GM12891 (cell line): ENCODE measurements around the gene SLC34A1.

Experiments used
- DNase-seq: peaks from one replicate; pipeline ENCODE4 v3.0.0; 2011; ENCODE audit warnings: low spot score; ENCODE audit not compliant: insufficient read length
- FAIRE-seq: peaks from 2 replicates; lab custom pipeline; 2011; peaks lifted over from hg19 to GRCh38; lab: Jason Lieb, UNC
- PAX5 ChIP-seq: IDR thresholded peaks from 2 replicates; pipeline ENCODE4 v1.6.1; 2011; ENCODE audit warnings: low read length, moderate library complexity, mild to moderate bottlenecking; ENCODE audit not compliant: insufficient read depth, severe bottlenecking
- POLR2A ChIP-seq: IDR thresholded peaks from 2 replicates; pipeline ENCODE4 v1.6.1; 2011; ENCODE audit warnings: low read depth, low read length, control low read depth
- POLR2AphosphoS5 ChIP-seq: IDR thresholded peaks from 2 replicates; pipeline ENCODE4 v1.6.1; 2011; ENCODE audit warnings: low read depth, low read length, control low read depth
- POU2F2 ChIP-seq: IDR thresholded peaks from 2 replicates; pipeline ENCODE4 v1.6.1; 2011; ENCODE audit warnings: low read depth, mild to moderate bottlenecking, control low read depth, low read length, moderate library complexity
- SPI1 ChIP-seq: IDR thresholded peaks from 2 replicates; pipeline ENCODE4 v1.6.1; 2011; ENCODE audit warnings: low read depth, low read length, control low read depth
- TAF1 ChIP-seq: IDR thresholded peaks from 2 replicates; pipeline ENCODE4 v1.6.1; 2011; ENCODE audit warnings: low read depth, low read length, control low read depth

Gene SLC34A1

DNA sequence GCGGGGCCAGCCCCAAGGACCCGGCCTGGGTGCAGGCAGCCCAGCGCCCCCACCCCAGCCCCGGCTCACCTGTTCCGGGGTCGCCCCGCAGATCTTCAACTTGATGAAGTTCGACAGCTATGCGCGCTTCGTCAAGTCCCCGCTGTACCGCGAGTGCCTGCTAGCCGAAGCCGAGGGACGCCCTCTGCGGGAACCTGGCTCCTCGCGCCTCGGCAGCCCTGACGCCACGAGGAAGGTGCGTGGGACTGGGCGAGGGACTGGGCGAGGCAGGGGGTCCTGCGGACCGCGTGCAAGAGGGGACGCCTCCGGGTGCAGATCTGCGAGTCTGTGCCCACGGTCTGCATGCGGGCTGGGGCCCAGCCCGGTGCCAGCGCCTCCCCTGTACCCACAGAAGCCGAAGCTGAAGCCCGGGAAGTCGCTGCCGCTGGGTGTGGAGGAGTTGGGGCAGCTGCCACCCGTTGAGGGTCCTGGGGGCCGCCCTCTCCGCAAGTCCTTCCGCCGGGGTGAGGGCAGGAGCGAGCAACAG is 16.8 kb upstream of the SLC34A1 start:
- FAIRE-seq (no peak), DNase-seq (no peak)

DNA sequence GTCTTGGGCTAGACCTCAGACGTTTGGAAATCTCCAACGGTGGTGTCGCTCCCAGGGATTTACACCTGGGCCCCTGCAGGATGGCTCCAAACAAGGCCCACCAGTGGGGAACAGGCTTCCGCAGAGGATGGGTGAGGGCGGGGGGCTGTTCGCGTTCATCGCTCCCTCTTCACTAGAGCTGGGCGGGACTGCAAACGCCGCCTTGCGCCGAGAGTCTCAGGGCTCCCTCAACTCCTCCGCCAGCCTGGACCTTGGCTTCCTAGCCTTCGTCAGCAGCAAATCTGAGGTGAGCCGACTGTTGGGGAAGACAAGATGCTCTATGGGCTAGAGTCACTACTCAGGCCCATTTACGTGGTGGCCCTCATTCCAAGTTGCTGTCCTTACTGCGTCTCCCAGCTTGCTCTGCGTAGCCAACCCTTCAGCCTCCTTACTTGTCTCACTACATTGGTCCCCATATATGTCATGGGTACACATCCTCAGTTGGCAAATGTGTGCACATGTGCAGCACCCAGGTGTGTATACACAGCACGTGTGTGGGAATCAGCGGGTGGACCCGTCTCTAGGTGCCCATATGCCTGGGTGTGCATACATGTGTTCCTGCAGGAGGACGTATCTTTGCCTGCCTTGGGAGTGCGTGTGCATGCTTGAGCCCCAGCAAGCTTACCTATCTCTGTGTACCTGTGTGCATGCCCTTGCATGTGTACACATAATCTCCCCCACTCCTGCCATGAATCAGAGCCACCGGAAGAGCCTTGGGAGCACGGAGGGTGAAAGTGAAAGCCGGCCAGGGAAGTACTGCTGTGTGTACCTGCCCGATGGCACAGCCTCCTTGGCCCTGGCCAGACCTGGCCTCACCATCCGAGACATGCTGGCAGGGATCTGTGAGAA is 16.0 kb upstream of the SLC34A1 start:
- FAIRE-seq (no peak), DNase-seq (no peak)
- TF ChIP-seq SPI1 (no peak), PAX5 (no peak), POU2F2 (no peak), TAF1 (no peak), POLR2AphosphoS5 (no peak), POLR2A (no peak)

More for the DNA sequence above, 16.8 kb upstream of the SLC34A1 start:
- TF ChIP-seq PAX5 (no peak), POLR2AphosphoS5 (no peak), TAF1 (no peak), SPI1 (no peak), POLR2A (no peak), POU2F2 (no peak)

DNA sequence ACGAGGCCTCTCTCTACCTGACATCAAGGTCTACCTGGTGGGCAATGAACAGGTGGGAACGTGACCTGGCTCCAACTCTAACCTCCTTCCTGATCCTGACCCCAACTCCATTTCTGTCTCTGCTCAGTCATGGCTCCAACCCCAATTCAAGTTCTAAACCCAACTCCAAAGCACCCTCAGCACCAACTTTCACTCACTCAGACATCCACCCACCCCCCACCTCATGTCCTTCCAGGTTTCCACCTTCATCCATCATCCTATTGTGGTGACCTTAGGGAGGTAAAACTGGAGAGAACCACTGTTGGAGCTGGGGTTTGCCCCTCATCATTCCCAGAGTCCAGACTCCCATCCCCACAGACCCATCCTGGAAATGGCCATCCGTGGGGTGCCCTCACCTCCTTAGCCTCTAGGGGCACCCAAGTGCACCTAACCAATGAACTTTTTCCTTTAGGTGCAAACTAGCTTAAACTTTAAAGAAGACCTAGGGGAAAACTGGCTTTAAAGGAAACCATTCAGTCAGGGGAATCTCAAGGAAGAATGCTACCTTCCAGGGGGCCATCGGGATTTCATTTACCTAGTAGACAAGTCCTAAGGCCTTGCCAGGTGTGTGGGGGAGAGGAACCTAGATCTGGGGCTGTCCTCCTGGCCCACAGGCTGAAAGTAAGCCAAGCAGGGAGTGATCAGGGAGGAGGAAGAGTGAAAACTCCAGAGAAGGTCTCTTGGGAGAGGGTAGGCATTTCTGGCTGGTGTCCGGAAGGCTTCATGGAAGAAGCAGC is 15.2 kb upstream of the SLC34A1 start:
- TF ChIP-seq POU2F2 (no peak), POLR2AphosphoS5 (no peak)
- peak; percentile 64 for DNase-seq
- FAIRE-seq, result peak; percentile 78

DNA sequence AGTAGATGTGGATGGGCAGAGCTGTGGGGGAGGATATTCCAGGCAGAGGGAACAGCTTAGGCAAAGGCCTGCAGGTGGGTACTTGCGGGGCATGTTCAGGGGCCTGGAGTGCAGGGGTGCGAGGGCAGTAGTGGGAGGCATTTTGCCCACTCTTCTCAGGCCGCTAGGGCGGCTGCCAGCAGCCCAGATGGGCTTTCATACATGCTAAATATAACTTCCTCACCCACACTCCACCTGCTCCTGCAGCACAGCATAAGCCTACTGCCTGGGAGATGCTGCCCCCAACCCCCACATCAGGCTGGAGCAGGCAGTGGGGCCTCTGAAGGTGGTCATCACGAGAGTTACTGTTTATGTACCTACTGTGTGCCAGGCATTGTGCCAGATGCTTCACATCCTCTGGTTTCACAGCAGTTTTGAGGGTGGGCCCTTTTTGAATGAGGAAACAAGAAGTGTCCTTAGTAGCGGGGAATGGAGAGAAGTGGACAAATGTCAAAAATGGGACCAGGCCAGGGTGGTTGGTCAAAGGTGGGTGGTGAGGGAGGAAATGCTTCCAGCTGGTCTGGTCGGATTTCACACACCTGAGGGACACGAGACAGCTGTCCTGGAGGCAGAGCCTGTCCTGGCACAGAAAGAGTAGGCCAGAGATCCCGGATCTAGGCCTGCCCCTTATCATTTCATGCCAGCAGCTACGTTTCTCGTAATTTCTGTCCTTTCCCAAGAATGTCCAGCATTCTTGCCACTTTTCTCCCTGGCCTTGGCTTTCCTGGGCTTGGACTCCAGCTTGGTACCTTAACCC is 14.4 kb upstream of the SLC34A1 start:
- TF ChIP-seq POLR2A (no peak), SPI1 (no peak), TAF1 (no peak)
- DNase-seq (no peak), FAIRE-seq (peak; percentile 82)

DNA sequence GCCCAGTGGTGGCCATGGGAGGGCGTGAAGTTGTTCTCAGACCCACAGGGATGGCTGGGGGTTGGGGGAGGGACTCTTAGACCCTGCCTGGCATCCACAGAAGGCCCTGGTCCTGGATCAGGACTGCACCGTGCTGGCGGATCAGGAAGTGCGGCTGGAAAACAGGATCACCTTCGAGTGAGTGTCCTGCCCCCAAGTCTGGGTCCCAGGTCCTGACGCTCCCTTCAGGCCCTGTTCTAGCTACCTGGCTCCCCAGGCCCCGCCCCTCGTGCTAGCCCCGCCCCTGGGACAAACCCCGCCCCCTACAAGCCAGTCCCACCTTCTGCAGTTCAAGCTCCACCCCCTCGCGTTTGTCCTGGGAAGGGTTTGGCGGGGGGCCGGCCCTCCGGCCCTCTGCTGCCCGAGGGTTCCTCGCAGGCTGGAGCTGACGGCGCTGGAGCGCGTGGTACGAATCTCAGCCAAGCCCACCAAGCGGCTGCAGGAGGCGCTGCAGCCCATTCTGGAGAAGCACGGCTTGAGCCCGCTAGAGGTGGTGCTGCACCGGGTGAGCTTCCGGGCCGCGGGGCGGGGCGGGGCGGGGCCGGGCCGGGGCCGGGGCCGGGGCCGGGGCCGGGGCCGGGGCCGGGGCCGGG is 13.6 kb upstream of the SLC34A1 start:
- peak; percentile 81 for DNase-seq
- peak; percentile 94 for FAIRE-seq

DNA sequence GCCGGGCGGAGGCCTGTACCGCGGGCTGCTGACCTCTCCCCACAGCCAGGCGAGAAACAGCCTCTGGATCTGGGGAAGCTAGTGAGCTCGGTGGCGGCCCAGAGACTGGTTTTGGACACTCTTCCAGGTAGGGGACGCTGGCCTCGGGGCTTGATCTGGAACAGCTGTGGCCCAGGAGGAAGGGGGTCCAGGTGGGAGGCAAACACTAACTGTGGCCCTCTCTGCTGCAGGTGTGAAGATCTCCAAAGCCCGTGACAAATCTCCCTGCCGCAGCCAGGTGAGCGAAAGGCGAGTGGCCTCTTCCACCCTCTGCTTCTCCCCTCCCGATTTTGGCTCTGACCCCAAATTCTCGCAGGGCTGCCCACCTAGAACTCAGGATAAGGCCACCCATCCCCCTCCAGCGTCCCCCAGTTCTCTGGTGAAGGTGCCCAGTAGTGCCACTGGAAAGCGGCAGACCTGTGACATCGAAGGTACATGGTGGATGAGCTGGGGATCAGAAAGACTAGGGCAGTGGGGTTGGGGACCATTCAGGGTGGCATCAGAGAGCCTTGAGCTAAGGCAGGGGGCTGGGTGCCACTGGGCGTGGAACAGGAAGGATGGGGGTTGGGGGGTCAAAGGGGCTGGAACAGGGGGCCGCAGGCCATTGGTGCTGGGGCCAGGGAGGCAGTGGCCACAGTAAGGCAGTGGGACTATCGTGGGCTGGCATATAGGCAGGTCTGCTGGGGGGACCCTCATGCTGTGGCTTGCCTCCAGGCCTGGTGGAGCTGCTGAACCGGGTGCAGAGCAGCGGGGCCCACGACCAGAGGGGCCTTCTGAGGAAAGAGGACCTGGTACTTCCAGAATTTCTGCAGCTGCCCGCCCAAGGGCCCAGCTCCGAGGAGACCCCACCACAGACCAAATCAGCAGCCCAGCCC is 12.9 kb upstream of the SLC34A1 start:
- TF ChIP-seq SPI1 (no peak), PAX5 (no peak), POLR2AphosphoS5 (no peak), POLR2A (no peak), POU2F2 (no peak)
- no peak for DNase-seq
- FAIRE-seq, result no peak

More for the DNA sequence above, 13.6 kb upstream of the SLC34A1 start:
- no peak for TF ChIP-seq SPI1
- no peak for TF ChIP-seq POLR2A
- TF ChIP-seq PAX5, result no peak
- TF ChIP-seq POLR2AphosphoS5, result no peak
- no peak for TF ChIP-seq POU2F2
- no peak for TF ChIP-seq TAF1

DNA sequence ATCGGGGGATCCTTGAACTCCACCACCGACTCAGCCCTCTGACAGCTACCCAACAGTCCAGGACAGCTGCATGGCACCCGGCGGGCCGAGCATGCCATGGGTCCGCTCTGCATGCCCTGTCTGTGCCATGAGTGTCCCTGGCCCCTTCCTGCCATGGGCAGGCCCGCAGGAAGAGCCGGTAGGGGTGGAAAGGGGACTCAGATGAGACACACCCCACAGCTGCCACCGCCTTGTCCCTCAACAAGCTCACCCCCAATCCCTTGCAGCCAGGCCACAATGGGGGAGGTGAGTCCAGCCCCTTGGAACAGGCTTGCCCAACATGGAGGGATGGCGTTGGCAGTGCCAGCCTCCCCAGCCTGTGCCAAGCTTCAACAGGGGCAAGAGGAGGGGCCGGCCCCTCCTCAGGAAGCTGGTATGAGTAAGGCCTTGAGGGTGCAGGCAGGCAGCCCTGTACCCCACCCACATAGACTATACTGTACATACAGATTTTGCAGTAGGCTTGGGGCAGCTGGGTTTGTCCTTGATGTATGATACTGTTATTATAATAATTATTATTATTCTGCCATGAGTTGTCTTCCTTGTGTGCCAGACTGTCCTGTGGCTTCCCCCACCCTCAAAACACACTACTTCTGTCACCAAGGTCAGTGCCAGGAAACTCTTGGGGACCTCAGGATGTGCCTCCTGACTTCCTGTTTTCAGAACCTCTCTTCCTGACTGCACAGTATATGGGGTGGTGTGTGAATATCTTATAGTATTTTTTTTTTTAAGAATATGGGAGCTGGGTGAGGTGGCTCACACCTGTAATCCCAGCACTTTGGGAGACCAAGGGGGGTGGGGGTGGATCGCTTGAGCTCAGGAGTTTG is 12.0 kb upstream of the SLC34A1 start:
- DNase-seq (no peak), FAIRE-seq (no peak)
- TF ChIP-seq TAF1, result no peak
- no peak for TF ChIP-seq POLR2A
- no peak for TF ChIP-seq POU2F2
- no peak for TF ChIP-seq POLR2AphosphoS5
- peak; percentile 50 for TF ChIP-seq SPI1
- no peak for TF ChIP-seq PAX5

DNA sequence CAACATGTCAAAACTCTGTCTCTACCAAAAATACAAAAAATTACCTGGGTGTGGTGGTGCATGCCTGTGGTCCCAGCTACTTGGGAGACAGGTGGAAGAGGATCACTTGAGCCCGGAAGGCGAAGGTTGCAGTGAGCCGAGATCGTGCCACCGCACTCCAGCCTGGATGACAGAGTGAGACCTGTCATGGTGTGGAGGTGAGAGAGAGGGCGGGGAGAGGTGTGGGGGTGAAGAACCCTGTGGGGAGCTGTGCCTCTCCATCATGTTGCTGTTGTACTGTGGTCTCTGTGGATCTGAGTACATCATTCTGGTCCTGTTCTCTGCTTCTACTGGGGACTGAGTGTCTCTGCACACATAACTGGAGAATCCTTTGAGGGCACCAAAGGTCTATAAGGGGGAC is 11.3 kb upstream of the SLC34A1 start:
- FAIRE-seq, result no peak

More for the DNA sequence above, 11.3 kb upstream of the SLC34A1 start:
- TF ChIP-seq PAX5, result no peak
- no peak for TF ChIP-seq TAF1
- TF ChIP-seq POLR2AphosphoS5, result no peak
- TF ChIP-seq SPI1, result no peak
- no peak for TF ChIP-seq POLR2A
- TF ChIP-seq POU2F2, result no peak
- DNase-seq, result no peak
